PC-3 (cell line): ENCODE results near the gene VWC2. TPM values are rescaled to one million over a fixed set of nuclear protein-coding genes. Genes with fewer than 3 reads are reported as not detected.

ENCODE experiments used
- ATAC-seq: fragments of 200-7000 bp; cut with Tn5 transposase; 2 replicates; pipeline ENCODE4 v1.9.1; 2020; ENCODE audit warnings: mild to moderate bottlenecking, moderate library complexity
- BruUV-seq: library from RNA; stranded (reverse); fragments of 400-500 nt; replicated peaks from 2 replicates; lab custom pipeline; 2021; lab: Mats Ljungman, UMichigan
- CTCF ChIA-PET: fragments of 300-600 bp; sonication (Branson Sonifier 250); formaldehyde crosslinking; loops from one replicate; lab custom pipeline; 2022; ENCODE audit warnings: antibody characterized with exemption; lab: Charles Lee
- POLR2A ChIA-PET: fragments of 300-600 bp; sonication (Branson Sonifier 250); formaldehyde crosslinking; loops from one replicate; lab custom pipeline; 2022; ENCODE audit warnings: antibody characterized with exemption; ENCODE audit not compliant: unreplicated experiment; lab: Charles Lee
- DNase-seq: peaks from one replicate; pipeline ENCODE4 v3.0.0-alpha.2; 2015
- H2AFZ ChIP-seq: fragments of 300-600 bp; sonication (generic); 2 replicates; pipeline ENCODE4 v1.6.0; 2016; ENCODE audit warnings: antibody characterized with exemption, low read length
- H3F3A ChIP-seq: fragments of 300-600 bp; sonication (generic); one replicate; pipeline ENCODE4 v1.6.0; 2017; ENCODE audit warnings: antibody characterized with exemption, low read length, control low read depth, mild to moderate bottlenecking; ENCODE audit not compliant: unreplicated experiment
- H3K27ac ChIP-seq: fragments of 300-600 bp; sonication (generic); 2 replicates; pipeline ENCODE4 v1.5.1; 2016; ENCODE audit warnings: mild to moderate bottlenecking, low read length
- H3K27me3 ChIP-seq: fragments of 300-600 bp; sonication (generic); 2 replicates; pipeline ENCODE4 v1.6.1; 2016; ENCODE audit warnings: low read length, mixed read lengths
- H3K36me3 ChIP-seq: fragments of 300-600 bp; sonication (generic); 2 replicates; pipeline ENCODE4 v1.6.1; 2016; ENCODE audit warnings: low read depth, mixed run types, low read length, mixed read lengths
- H3K4me1 ChIP-seq: fragments of 300-600 bp; sonication (generic); 2 replicates; pipeline ENCODE4 v1.5.1; 2016; ENCODE audit warnings: low read length; ENCODE audit not compliant: insufficient read depth
- H3K4me2 ChIP-seq: fragments of 300-600 bp; sonication (generic); 2 replicates; pipeline ENCODE4 v1.6.0; 2016; ENCODE audit warnings: low read length
- H3K4me3 ChIP-seq: fragments of 300-600 bp; sonication (generic); 2 replicates; pipeline ENCODE4 v1.5.1; 2016; ENCODE audit warnings: mild to moderate bottlenecking, low read length, mixed read lengths
- H3K79me2 ChIP-seq: fragments of 300-600 bp; sonication (generic); 2 replicates; pipeline ENCODE4 v1.6.1; 2017; ENCODE audit warnings: low read length, mixed read lengths
- H3K9ac ChIP-seq: fragments of 300-600 bp; sonication (generic); 2 replicates; pipeline ENCODE4 v1.6.0; 2016; ENCODE audit warnings: mild to moderate bottlenecking, low read length
- H3K9me2 ChIP-seq: fragments of 300-600 bp; sonication (generic); replicated peaks from 2 replicates; pipeline ENCODE4 v1.6.1; 2016; ENCODE audit warnings: mixed run types, low read length, mixed read lengths
- H3K9me3 ChIP-seq: fragments of 300-600 bp; sonication (generic); 2 replicates; pipeline ENCODE4 v1.6.1; 2016; ENCODE audit warnings: low read length, mixed read lengths
- H4K20me1 ChIP-seq: fragments of 300-600 bp; sonication (generic); 2 replicates; pipeline ENCODE4 v1.6.1; 2016; ENCODE audit warnings: low read length, mixed read lengths
- EZH2 ChIP-seq: fragments of 300-600 bp; sonication (generic); IDR thresholded peaks from one replicate; pipeline ENCODE4 v1.6.1; 2017; ENCODE audit warnings: antibody characterized with exemption, mild to moderate bottlenecking, low read length; ENCODE audit not compliant: unreplicated experiment
- EZH2phosphoT487 ChIP-seq: fragments of 300-600 bp; sonication (generic); IDR thresholded peaks from 2 replicates; pipeline ENCODE4 v1.6.1; 2018; ENCODE audit warnings: mild to moderate bottlenecking, antibody characterized with exemption, low read length, borderline replicate concordance
- intact Hi-C: fragments of 100-400 bp; cut with micrococcal nuclease; formaldehyde crosslinking; loops from 2 replicates; pipeline ENCODE4 v1.9.0; 2023
- total RNA-seq: library from RNA; depleted of rRNA; stranded (reverse); fragments of >200 nt; gene quantifications from 2 replicates; pipeline ENCODE4 v1.2.3, GENCODE V29; 2014
- TF ChIP-seq, protein P1 (sequence below): fragments of 300-600 bp; sonication (generic); conservative IDR thresholded peaks from 2 replicates; pipeline ENCODE4 v1.5.1; 2017; ENCODE audit warnings: antibody characterized with exemption, low read depth, mild to moderate bottlenecking, low read length

The VWC2 gene
- total RNA-seq, 1 experiment from 2014 or later: not detected

DNA sequence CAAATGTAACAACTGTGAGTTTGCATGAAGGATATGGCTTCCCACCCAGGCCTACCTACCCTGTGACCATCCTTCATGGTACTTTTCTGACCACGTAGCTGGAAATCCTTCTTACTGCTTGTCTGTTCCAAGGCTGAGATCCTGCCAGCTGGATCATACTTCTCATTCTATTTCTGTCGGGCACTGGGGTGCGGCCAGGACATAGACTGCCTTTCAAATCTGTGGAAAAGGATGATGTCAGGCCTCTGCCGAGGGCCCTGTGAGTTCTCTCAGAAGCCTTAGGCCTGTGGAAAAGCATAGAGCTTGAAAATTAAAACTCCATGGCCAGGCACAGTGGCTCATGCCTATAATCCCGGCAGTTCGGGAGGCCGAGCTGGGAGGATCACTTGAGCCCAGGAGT, 10.0 kb downstream of the VWC2 start:
- intact Hi-C loops: no loop called here
- Histone ChIP-seq H3K9ac (no peak overlapping the region), H3K36me3 (no peaks in the 10 kb centered on the region), H3F3A (no peaks in the 10 kb centered on the region), H3K4me2 (no peak overlapping the region), H3K9me2 (no peaks in the 10 kb centered on the region), H3K27ac (no peak overlapping the region), H2AFZ (no peak overlapping the region), H3K79me2 (no peaks in the 10 kb centered on the region), H3K4me3 (no peak overlapping the region), H3K27me3 (no peaks in the 10 kb centered on the region), H4K20me1 (no peaks in the 10 kb centered on the region), H3K4me1 (no peaks in the 10 kb centered on the region), H3K9me3 (no peaks in the 10 kb centered on the region)
- no TSS peak for BruUV-seq
- no peak for TF ChIP-seq EZH2
- no peak for TF ChIP-seq EZH2phosphoT487
- TF ChIP-seq, protein P1, sequence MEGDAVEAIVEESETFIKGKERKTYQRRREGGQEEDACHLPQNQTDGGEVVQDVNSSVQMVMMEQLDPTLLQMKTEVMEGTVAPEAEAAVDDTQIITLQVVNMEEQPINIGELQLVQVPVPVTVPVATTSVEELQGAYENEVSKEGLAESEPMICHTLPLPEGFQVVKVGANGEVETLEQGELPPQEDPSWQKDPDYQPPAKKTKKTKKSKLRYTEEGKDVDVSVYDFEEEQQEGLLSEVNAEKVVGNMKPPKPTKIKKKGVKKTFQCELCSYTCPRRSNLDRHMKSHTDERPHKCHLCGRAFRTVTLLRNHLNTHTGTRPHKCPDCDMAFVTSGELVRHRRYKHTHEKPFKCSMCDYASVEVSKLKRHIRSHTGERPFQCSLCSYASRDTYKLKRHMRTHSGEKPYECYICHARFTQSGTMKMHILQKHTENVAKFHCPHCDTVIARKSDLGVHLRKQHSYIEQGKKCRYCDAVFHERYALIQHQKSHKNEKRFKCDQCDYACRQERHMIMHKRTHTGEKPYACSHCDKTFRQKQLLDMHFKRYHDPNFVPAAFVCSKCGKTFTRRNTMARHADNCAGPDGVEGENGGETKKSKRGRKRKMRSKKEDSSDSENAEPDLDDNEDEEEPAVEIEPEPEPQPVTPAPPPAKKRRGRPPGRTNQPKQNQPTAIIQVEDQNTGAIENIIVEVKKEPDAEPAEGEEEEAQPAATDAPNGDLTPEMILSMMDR: no peak
- ATAC-seq: no peak
- POLR2A ChIA-PET: no interaction called here
- DNase-seq: no peak
- CTCF ChIA-PET: no interaction called here

DNA sequence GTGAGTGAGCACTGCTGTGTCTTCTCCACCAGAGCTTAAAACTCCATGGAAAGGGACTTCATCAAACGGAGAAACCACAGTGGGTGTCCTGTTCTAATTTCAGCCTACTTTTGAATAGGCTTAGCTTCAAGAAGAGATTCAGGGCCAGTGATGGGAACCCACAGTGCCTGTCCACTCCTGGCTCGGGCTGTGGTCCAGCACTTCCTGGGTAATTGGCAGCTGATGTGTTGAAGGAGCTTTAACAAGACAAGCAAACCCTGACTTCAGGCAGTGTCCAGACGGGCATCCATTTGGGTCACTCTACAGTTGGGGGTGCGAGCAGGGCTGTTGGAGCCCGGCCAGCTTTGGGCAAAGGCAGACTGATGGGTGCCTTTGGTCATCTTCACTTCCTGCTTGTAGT, 14.5 kb downstream of the VWC2 start:
- Histone ChIP-seq H3K79me2 (no peaks in the 10 kb centered on the region), H3K9me2 (no peaks in the 10 kb centered on the region), H3K4me1 (no peaks in the 10 kb centered on the region), H3K27ac (no peak overlapping the region), H3K27me3 (peaks cover 29% of the 10 kb centered on the region), H3K36me3 (no peaks in the 10 kb centered on the region), H4K20me1 (no peaks in the 10 kb centered on the region), H3F3A (no peaks in the 10 kb centered on the region), H3K4me2 (no peak overlapping the region), H2AFZ (no peak overlapping the region), H3K9me3 (no peaks in the 10 kb centered on the region), H3K4me3 (no peak overlapping the region), H3K9ac (no peak overlapping the region)
- intact Hi-C loops: no loop called here
- ChIA-PET CTCF (no interaction called here), POLR2A (no interaction called here)
- no TSS peak for BruUV-seq
- DNase-seq: no peak
- TF ChIP-seq EZH2 (no peak), EZH2phosphoT487 (no peak)
- TF ChIP-seq, protein P1: no peak
- no peak for ATAC-seq

DNA sequence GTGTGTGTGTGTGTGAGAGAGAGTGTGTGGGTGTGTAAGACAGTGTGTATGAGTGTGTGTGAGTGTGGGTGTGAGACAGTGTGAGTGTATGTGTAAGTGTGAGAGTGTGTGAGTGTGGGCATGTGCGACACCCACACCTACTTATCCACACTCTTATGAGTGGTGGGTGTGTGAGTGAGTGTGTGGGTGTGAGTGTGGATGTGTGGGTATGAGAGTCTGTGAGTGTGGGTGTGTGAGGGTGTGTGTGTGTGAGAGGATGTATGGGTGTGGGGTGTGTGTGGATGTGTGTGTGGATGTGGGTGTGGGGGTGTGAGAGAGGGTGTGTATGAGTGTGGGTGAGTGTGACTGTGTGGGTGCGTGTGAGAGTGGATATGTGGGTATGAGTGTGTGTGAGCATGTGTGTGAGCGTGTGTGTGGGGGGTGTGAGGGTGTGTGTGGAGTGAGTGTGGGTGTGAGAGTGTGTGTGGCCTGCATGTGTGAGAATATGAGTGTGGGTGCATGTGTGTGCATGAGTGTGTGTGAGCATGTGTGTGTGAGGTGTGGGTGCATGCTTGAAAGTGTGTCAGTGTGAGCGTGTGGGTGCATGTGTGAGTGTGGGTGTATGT, 15.1 kb downstream of the VWC2 start:
- no TSS peak for BruUV-seq
- TF ChIP-seq, protein P1: no peak
- TF ChIP-seq EZH2 (no peak), EZH2phosphoT487 (no peak)
- POLR2A ChIA-PET: no interaction called here

More for the DNA sequence above, 15.1 kb downstream of the VWC2 start:
- H4K20me1 ChIP-seq: no peaks in the 10 kb centered on the region
- H3F3A ChIP-seq: no peaks in the 10 kb centered on the region
- no peak overlapping the region for H3K4me3 ChIP-seq
- no peak overlapping the region for H3K4me2 ChIP-seq
- H3K27ac ChIP-seq: no peak overlapping the region
- H2AFZ ChIP-seq: no peak overlapping the region
- CTCF ChIA-PET: no interaction called here
- H3K9me2 ChIP-seq: no peaks in the 10 kb centered on the region
- intact Hi-C loops: no loop called here
- no peak overlapping the region for H3K9ac ChIP-seq
- H3K4me1 ChIP-seq: no peaks in the 10 kb centered on the region
- DNase-seq (no peak), ATAC-seq (no peak)
- no peaks in the 10 kb centered on the region for H3K36me3 ChIP-seq
- peaks cover 31% of the 10 kb centered on the region for H3K27me3 ChIP-seq
- H3K9me3 ChIP-seq: no peaks in the 10 kb centered on the region
- H3K79me2 ChIP-seq: no peaks in the 10 kb centered on the region
